Superior temporal gyrus (tissue), 1 donor: ENCODE measurements around the gene LRFN2.

Source experiments
- DNase-seq: peaks from one replicate; pipeline ENCODE4 v3.0.0-alpha.2; 2016; ENCODE audit errors: extremely low spot score

LRFN2 gene

GRCh38 chr6:40517654-40518053, 69.5 kb downstream of the LRFN2 start:
- no peak for DNase-seq

- DNase-seq = no peak
Observed at GRCh38 chr6:40516429-40516828, 70.7 kb downstream of the LRFN2 start.

- no peak for DNase-seq
Observed at GRCh38 chr6:40512340-40512739, 74.8 kb downstream of the LRFN2 start.

- no peak for DNase-seq
Observed at GRCh38 chr6:40511884-40512283, 75.3 kb downstream of the LRFN2 start.

GRCh38 chr6:40510442-40510841, 76.7 kb downstream of the LRFN2 start:
- DNase-seq = no peak

GRCh38 chr6:40509716-40510260, 77.4 kb downstream of the LRFN2 start:
- no peak for DNase-seq

- no peak for DNase-seq
Observed at GRCh38 chr6:40509086-40509485, 78.1 kb downstream of the LRFN2 start.

- DNase-seq = no peak
Observed at GRCh38 chr6:40506954-40507353, 80.2 kb downstream of the LRFN2 start.

GRCh38 chr6:40505191-40505810, 81.9 kb downstream of the LRFN2 start:
- no peak for DNase-seq

- no peak for DNase-seq
Observed at GRCh38 chr6:40504274-40504673, 82.9 kb downstream of the LRFN2 start.

- DNase-seq = no peak
Observed at GRCh38 chr6:40500227-40500626, 86.9 kb downstream of the LRFN2 start.

GRCh38 chr6:40499215-40499614, 87.9 kb downstream of the LRFN2 start:
- no peak for DNase-seq

- DNase-seq = no peak
Observed at GRCh38 chr6:40498148-40498547, 89.0 kb downstream of the LRFN2 start.

- DNase-seq = no peak
Observed at GRCh38 chr6:40492187-40492586, 95.0 kb downstream of the LRFN2 start.

- DNase-seq = no peak
Observed at GRCh38 chr6:40490508-40490907, 96.7 kb downstream of the LRFN2 start.

- no peak for DNase-seq
Observed at GRCh38 chr6:40489798-40490197, 97.4 kb downstream of the LRFN2 start.

- no peak for DNase-seq
Observed at GRCh38 chr6:40486576-40486975, 100.6 kb downstream of the LRFN2 start.

GRCh38 chr6:40485795-40486194, 101.4 kb downstream of the LRFN2 start:
- DNase-seq = no peak

GRCh38 chr6:40485300-40485699, 101.9 kb downstream of the LRFN2 start:
- no peak for DNase-seq

GRCh38 chr6:40484066-40484465, 103.1 kb downstream of the LRFN2 start:
- DNase-seq = no peak

GRCh38 chr6:40482532-40482931, 104.6 kb downstream of the LRFN2 start:
- peak; percentile 49 for DNase-seq

GRCh38 chr6:40480678-40481077, 106.5 kb downstream of the LRFN2 start:
- no peak for DNase-seq

- DNase-seq = no peak
Observed at GRCh38 chr6:40479706-40480105, 107.5 kb downstream of the LRFN2 start.
